Ovary (tissue), 9 donors: Measurements from ENCODE around the gene CRIM1. TPM values are rescaled to one million over a fixed set of nuclear protein-coding genes. Genes with fewer than 3 reads are reported as not detected.
A peak's percentile ranks its signal among the peaks of the same experiment; 100 is the strongest.

ENCODE experiments used
- DNase-seq, 5 donors: peaks; one replicate each; pipeline ENCODE4 v3.0.0-alpha.2; 2019 to 2020
- H3K27ac ChIP-seq, 2 donors: fragments of 200-600 bp; one replicate each; pipeline versions ENCODE4 v1.5.1 to v1.8.0; 2019 to 2022
- H3K27me3 ChIP-seq: fragments of 200-600 bp; one replicate; pipeline ENCODE4 v1.8.0; 2022
- H3K36me3 ChIP-seq: fragments of 200-600 bp; sonication (generic); one replicate; pipeline ENCODE4 v1.5.1; 2019
- H3K4me1 ChIP-seq: one replicate; pipeline ENCODE4 v1.8.1; 2013; ENCODE audit warnings: mild to moderate bottlenecking, moderate library complexity; ENCODE audit not compliant: insufficient read depth
- H3K4me3 ChIP-seq: fragments of 200-600 bp; sonication (generic); one replicate; pipeline ENCODE4 v1.5.1; 2017
- H3K9me3 ChIP-seq, 2 donors: fragments of 200-600 bp in 1 of 2; sonication (generic) in 1 of 2; one replicate each; pipeline versions ENCODE4 v1.5.1 to v1.8.1; 2013 to 2019; ENCODE audit warnings: mild to moderate bottlenecking in 1 of 2, moderate library complexity in 1 of 2
- CTCF ChIP-seq, 3 donors: fragments of 450-650 bp in 2 of 3; fragments of 200-600 bp in 1 of 3; IDR thresholded peaks; one replicate each; pipeline versions ENCODE4 v1.5.1 to v1.8.0; 2016 to 2022; ENCODE audit warnings: antibody characterized with exemption in 3 of 3, mild to moderate bottlenecking in 1 of 3
- EP300 ChIP-seq: sonication (generic); formaldehyde crosslinking; IDR thresholded peaks from one replicate; pipeline ENCODE4 v1.6.1; 2017; ENCODE audit warnings: antibody characterized with exemption
- POLR2A ChIP-seq: fragments of 450-650 bp; IDR thresholded peaks from one replicate; pipeline ENCODE4 v1.6.1; 2017; ENCODE audit warnings: antibody characterized with exemption, mild to moderate bottlenecking, moderate library complexity
- WGBS, 3 donors: extraction: QIAGEN DNeasy Blood & Tissue Kit in 1 of 3; methylation state at CpG; one replicate each; pipeline versions ENCODE4 v1.1.5 to v1.1.7; 2013 to 2017; 5-methylcytosine and 5-hydroxymethylcytosine counted together
- intact Hi-C, 4 donors: fragments of 100-400 bp; cut with DNase I; formaldehyde crosslinking; loops; one replicate each; pipeline versions ENCODE4 v1.11.0 to v1.15.1; 2022 to 2023
- polyA plus RNA-seq, 2 donors: library from polyadenylated mRNA; stranded (reverse); fragments of 200-250 nt in 1 of 2; fragments of 350-450 nt in 1 of 2; fragmentation: Illumina TruSeq in 1 of 2; extraction: RNeasy Lipid Tissue Mini Kit (QIAGEN cat#74804) in 1 of 2; gene quantifications; one replicate each; pipeline ENCODE4 v1.2.3, GENCODE V29; 2013 to 2014
- total RNA-seq, 7 donors: library from RNA; depleted of rRNA in 2 of 7; stranded (reverse); fragments of >200 nt in 2 of 7; fragmentation: NEBNext Ultra II Directional in 3 of 7; extraction: Animal tissue kit (Norgen Biotek cat#: 25700) in 3 of 7; gene quantifications; one replicate each; pipeline versions ENCODE4 v1.1.0 to v1.2.4, GENCODE V29; 2016 to 2023
- donor health status: DM: no; HTN: no; CAD: no; lungs with moderate emphysema.
- donor health status: DM: no; HTN: no; CAD: no.
- donor health status: Bipolar disorder and iron deficiency.
- donor health status: DM: yes; HTN: yes; CAD: no.
- donor health status: DM: no; HTN: no; CAD: no.
- donor health status: DM: yes; HTN: yes; CAD: no.

The CRIM1 gene
- total and polyA plus RNA-seq, 9 donors: 38.4 to 134 (median 65.0) TPM

- intact Hi-C loops: no loop called here
- Histone ChIP-seq H3K4me1 (peaks cover 8% of the 10 kb centered on the region), H3K27me3 (no peaks in the 10 kb centered on the region), H3K27ac (no peak overlapping the region), H3K4me3 (no peak overlapping the region), H3K9me3 (no peaks in the 10 kb centered on the region), H3K36me3 (no peaks in the 10 kb centered on the region)
- DNase-seq: peak; percentile 27 to 57 (median 35)
- 20 to 42% (median 27%) methylated on average over 10 of the region's 10 CpGs for WGBS, 3 donors
- no peak for TF ChIP-seq POLR2A
- no peak for TF ChIP-seq EP300
- no peak for TF ChIP-seq CTCF (IDR thresholded peaks at IDR 0.05)
Measured at GRCh38 chr2:36408198-36408703, 52.7 kb downstream of the CRIM1 start.

DNA sequence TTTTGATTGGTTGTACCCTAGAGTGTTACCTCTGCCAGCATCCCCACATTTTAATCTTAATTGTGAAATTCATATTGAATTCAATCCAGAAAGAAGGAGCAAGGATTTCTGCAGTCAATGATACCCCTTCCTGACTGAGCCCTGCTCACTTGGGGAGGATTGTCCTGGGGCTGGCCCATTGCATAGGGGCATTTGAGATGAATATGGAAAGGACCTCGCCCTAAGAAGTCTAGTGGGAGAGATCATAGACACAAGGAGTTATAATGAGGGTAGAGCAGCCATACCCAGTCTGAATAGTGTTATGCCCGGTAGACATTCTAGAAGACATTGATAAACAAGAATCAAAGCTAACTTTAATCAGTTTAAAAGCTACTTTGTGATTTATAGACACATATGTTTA, 53.8 kb downstream of the CRIM1 start:
- 80 to 92% (median 81%) methylated on average over 2 of the region's 2 CpGs for WGBS, 3 donors
- no peak for DNase-seq
- no peaks in the 10 kb centered on the region for H3K36me3 ChIP-seq
- H3K4me3 ChIP-seq: no peak overlapping the region
- no peak overlapping the region for H3K27ac ChIP-seq
- H3K9me3 ChIP-seq: no peaks in the 10 kb centered on the region
- TF ChIP-seq CTCF (IDR thresholded peaks at IDR 0.05) (no peak), POLR2A (no peak), EP300 (no peak)
- H3K4me1 ChIP-seq: peaks cover 9% of the 10 kb centered on the region
- H3K27me3 ChIP-seq: no peaks in the 10 kb centered on the region
- intact Hi-C loops: no loop called here

GRCh38 chr2:36409935-36410334, 54.4 kb downstream of the CRIM1 start:
- Histone ChIP-seq H3K27me3 (no peaks in the 10 kb centered on the region), H3K36me3 (no peaks in the 10 kb centered on the region), H3K9me3 (no peaks in the 10 kb centered on the region), H3K27ac (no peak overlapping the region), H3K4me1 (peaks cover 13% of the 10 kb centered on the region), H3K4me3 (no peak overlapping the region)
- intact Hi-C loops: loop anchor here in 1 of 4 donors (5.0 kb wide), 1 partner anchor 38 kb away; no protein-coding TSS in a partner anchor
- WGBS, 3 donors: 21 to 36% (median 23%) methylated on average over 4 of the region's 4 CpGs
- TF ChIP-seq EP300 (no peak), CTCF (IDR thresholded peaks at IDR 0.05) (no peak), POLR2A (no peak)
- no peak for DNase-seq

GRCh38 chr2:36410681-36411080, 55.1 kb downstream of the CRIM1 start:
- TF ChIP-seq POLR2A (no peak), EP300 (no peak), CTCF (IDR thresholded peaks at IDR 0.05) (no peak)
- Histone ChIP-seq H3K27me3 (no peaks in the 10 kb centered on the region), H3K4me1 (peaks cover 14% of the 10 kb centered on the region), H3K27ac (no peak overlapping the region), H3K9me3 (no peaks in the 10 kb centered on the region), H3K4me3 (no peak overlapping the region), H3K36me3 (no peaks in the 10 kb centered on the region)
- intact Hi-C loops: loop anchor here in 1 of 4 donors (5.0 kb wide), 1 partner anchor 38 kb away; no protein-coding TSS in a partner anchor
- DNase-seq: no peak
- 49 to 66% (median 51%) methylated on average over 4 of the region's 4 CpGs for WGBS, 3 donors
